Upper lobe of left lung (tissue), 4 donors: ENCODE results near the gene VHLL.

ENCODE experiments used
- POLR2A ChIP-seq, 4 donors: fragments of 450-650 bp; IDR thresholded peaks; one replicate each; pipeline ENCODE4 v1.5.1; 2016 to 2017; ENCODE audit warnings: antibody characterized with exemption in 4 of 4, mild to moderate bottlenecking in 2 of 4
- TF ChIP-seq, protein P1 (sequence below), 6 experiments: fragments of 450-650 bp in 4 of 6; fragments of 200-600 bp in 2 of 6; sonication (generic) in 2 of 6; IDR thresholded peaks; one replicate each; pipeline ENCODE4 v1.5.1; 2016 to 2019; ENCODE audit warnings: antibody characterized with exemption in 6 of 6

DNA sequence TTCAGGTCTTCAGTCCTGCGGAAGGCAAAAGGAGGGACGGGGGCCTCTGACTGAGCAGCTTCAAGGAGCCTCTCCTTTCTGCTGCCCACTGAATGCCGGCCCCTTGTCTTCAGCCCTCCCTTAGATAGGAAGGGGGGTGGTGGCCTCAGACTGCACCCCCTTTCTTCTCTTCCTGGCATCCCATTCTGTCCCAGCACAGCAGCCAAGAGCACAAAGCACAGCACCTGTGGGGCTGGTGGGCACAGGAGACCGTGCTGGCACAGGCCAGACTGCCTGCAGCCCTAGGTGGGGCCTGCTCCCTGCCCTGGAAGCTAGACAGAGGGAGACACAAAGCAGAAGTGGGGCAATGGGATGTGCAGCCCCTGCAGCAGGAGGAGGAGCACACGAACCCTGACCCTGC is 49.5 kb downstream of the VHLL start:
- TF ChIP-seq, protein P1, sequence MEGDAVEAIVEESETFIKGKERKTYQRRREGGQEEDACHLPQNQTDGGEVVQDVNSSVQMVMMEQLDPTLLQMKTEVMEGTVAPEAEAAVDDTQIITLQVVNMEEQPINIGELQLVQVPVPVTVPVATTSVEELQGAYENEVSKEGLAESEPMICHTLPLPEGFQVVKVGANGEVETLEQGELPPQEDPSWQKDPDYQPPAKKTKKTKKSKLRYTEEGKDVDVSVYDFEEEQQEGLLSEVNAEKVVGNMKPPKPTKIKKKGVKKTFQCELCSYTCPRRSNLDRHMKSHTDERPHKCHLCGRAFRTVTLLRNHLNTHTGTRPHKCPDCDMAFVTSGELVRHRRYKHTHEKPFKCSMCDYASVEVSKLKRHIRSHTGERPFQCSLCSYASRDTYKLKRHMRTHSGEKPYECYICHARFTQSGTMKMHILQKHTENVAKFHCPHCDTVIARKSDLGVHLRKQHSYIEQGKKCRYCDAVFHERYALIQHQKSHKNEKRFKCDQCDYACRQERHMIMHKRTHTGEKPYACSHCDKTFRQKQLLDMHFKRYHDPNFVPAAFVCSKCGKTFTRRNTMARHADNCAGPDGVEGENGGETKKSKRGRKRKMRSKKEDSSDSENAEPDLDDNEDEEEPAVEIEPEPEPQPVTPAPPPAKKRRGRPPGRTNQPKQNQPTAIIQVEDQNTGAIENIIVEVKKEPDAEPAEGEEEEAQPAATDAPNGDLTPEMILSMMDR (IDR thresholded peaks at IDR 0.05) = no peak
- TF ChIP-seq POLR2A (IDR thresholded peaks at IDR 0.05) = no peak
